Lower leg skin (tissue), 3 donors: ENCODE data around the gene MTAP.

ENCODE experiments used
- POLR2A ChIP-seq, 2 donors: fragments of 450-650 bp; IDR thresholded peaks; one replicate each; pipeline ENCODE4 v1.6.1; 2016 to 2017; ENCODE audit warnings: antibody characterized with exemption in 2 of 2, mild to moderate bottlenecking in 1 of 2, moderate library complexity in 1 of 2
- TF ChIP-seq, protein P1 (sequence below), 3 donors: fragments of 450-650 bp; IDR thresholded peaks; one replicate each; pipeline ENCODE4 v1.5.1; 2016; ENCODE audit warnings: antibody characterized with exemption in 3 of 3, mild to moderate bottlenecking in 3 of 3, moderate library complexity in 2 of 3

DNA sequence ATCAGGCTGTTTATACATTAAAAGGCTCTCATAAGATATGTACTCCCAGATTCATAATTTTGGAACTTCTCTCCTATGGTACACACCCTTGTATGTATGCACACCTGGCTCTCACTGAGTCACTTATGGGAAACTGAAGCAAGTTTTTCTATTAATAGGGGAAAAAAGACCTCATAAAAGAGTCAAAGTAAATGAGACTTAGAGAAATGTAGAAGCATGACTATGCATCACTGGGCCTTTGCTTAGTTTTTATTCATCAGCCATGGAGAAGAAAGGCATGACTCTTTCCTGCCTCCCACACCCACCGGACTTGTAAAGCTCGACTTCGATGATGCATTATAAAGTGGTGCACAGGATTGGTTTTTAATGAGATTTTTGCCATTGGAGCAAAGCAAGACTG is 28.2 kb downstream of the MTAP start:
- TF ChIP-seq POLR2A (IDR thresholded peaks at IDR 0.05) = no peak
- TF ChIP-seq, protein P1, sequence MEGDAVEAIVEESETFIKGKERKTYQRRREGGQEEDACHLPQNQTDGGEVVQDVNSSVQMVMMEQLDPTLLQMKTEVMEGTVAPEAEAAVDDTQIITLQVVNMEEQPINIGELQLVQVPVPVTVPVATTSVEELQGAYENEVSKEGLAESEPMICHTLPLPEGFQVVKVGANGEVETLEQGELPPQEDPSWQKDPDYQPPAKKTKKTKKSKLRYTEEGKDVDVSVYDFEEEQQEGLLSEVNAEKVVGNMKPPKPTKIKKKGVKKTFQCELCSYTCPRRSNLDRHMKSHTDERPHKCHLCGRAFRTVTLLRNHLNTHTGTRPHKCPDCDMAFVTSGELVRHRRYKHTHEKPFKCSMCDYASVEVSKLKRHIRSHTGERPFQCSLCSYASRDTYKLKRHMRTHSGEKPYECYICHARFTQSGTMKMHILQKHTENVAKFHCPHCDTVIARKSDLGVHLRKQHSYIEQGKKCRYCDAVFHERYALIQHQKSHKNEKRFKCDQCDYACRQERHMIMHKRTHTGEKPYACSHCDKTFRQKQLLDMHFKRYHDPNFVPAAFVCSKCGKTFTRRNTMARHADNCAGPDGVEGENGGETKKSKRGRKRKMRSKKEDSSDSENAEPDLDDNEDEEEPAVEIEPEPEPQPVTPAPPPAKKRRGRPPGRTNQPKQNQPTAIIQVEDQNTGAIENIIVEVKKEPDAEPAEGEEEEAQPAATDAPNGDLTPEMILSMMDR (IDR thresholded peaks at IDR 0.05) = no peak
